WTC11 (cell line): ENCODE results near the gene HOXA7. TPM values are rescaled to one million over a fixed set of nuclear protein-coding genes. Genes with fewer than 3 reads are reported as not detected.
A peak's percentile ranks its signal among the peaks of the same experiment; 100 is the strongest.

Experiments used
- ATAC-seq: fragments of 200-7000 bp; cut with Tn5 transposase; 2 replicates; pipeline ENCODE4 v1.10.0; 2021; ENCODE audit warnings: mild to moderate bottlenecking, moderate library complexity
- CTCF ChIA-PET: fragments of 300-600 bp; sonication (Branson Sonifier 250); formaldehyde crosslinking; loops from one replicate; lab custom pipeline; 2021; ENCODE audit warnings: antibody characterized with exemption; lab: Charles Lee
- POLR2A ChIA-PET: fragments of 350-600 bp; sonication (Branson Sonifier 250); formaldehyde crosslinking; loops from one replicate; lab custom pipeline; 2021; ENCODE audit warnings: antibody characterized with exemption; lab: Charles Lee
- DNase-seq: peaks from one replicate; pipeline ENCODE4 v3.0.0; 2021; ENCODE audit warnings: low spot score
- H3K27ac Mint-ChIP-seq: 2 replicates; pipeline ENCODE4 v1.8.0; 2021; ENCODE audit warnings: mixed read lengths
- H3K27me3 Mint-ChIP-seq: 2 replicates; pipeline ENCODE4 v1.8.0; 2021; ENCODE audit warnings: low read depth, mild to moderate bottlenecking, moderate library complexity, mixed read lengths
- H3K36me3 Mint-ChIP-seq: 2 replicates; pipeline ENCODE4 v1.8.0; 2021; ENCODE audit warnings: mixed read lengths
- H3K4me1 Mint-ChIP-seq: 2 replicates; pipeline ENCODE4 v1.8.0; 2022; ENCODE audit warnings: mixed read lengths
- H3K4me3 Mint-ChIP-seq: 2 replicates; pipeline ENCODE4 v1.8.0; 2021; ENCODE audit warnings: mild to moderate bottlenecking, moderate library complexity, mixed read lengths
- H3K9me3 Mint-ChIP-seq: 2 replicates; pipeline ENCODE4 v1.8.0; 2021; ENCODE audit warnings: mixed read lengths
- CBFB ChIP-seq: sonication (generic); formaldehyde crosslinking; IDR thresholded peaks from 2 replicates; pipeline ENCODE4 v1.8.1; 2022; ENCODE audit warnings: mild to moderate bottlenecking, low read depth, missing genetic modification reagents
- GTF2I ChIP-seq: fragments of 250-450 bp; sonication (Bioruptor Pico); conservative IDR thresholded peaks from 2 replicates; pipeline ENCODE4 v1.4.0; 2021; ENCODE audit warnings: mild to moderate bottlenecking
- JAZF1 ChIP-seq: fragments of 250-450 bp; sonication (Bioruptor Pico); IDR thresholded peaks from 2 replicates; pipeline ENCODE4 v1.9.0; 2021; ENCODE audit warnings: moderate library complexity, mild to moderate bottlenecking, inconsistent platforms
- NFYB ChIP-seq: sonication (generic); formaldehyde crosslinking; conservative IDR thresholded peaks from 2 replicates; pipeline ENCODE4 v1.8.0; 2022; ENCODE audit warnings: low read depth, missing genetic modification reagents
- NR1H2 ChIP-seq: sonication (generic); formaldehyde crosslinking; IDR thresholded peaks from 2 replicates; pipeline ENCODE4 v1.9.0; 2021; ENCODE audit warnings: mild to moderate bottlenecking, moderate library complexity, missing genetic modification reagents
- SP1 ChIP-seq: sonication (generic); formaldehyde crosslinking; conservative IDR thresholded peaks from 2 replicates; pipeline ENCODE4 v1.8.1; 2022; ENCODE audit warnings: missing genetic modification reagents
- ZBTB21 ChIP-seq: sonication (generic); formaldehyde crosslinking; IDR thresholded peaks from 2 replicates; pipeline ENCODE4 v1.8.1; 2023; ENCODE audit warnings: mild to moderate bottlenecking, missing genetic modification reagents, borderline replicate concordance
- ZNF138 ChIP-seq: sonication (generic); formaldehyde crosslinking; conservative IDR thresholded peaks from 2 replicates; pipeline ENCODE4 v1.8.1; 2022; ENCODE audit warnings: mild to moderate bottlenecking, moderate library complexity, missing genetic modification reagents
- ZNF263 ChIP-seq: sonication (generic); formaldehyde crosslinking; IDR thresholded peaks from 2 replicates; pipeline ENCODE4 v1.8.1; 2022; ENCODE audit warnings: low read depth, mild to moderate bottlenecking, moderate library complexity, missing genetic modification reagents
- ZNF416 ChIP-seq: fragments of 250-450 bp; sonication (Bioruptor Pico); IDR thresholded peaks from 2 replicates; pipeline ENCODE4 v1.9.0; 2021; ENCODE audit warnings: mild to moderate bottlenecking, inconsistent platforms
- total RNA-seq: library from RNA; stranded (reverse); gene quantifications from 3 replicates; pipeline ENCODE4 v1.2.3, GENCODE V29; 2021
- TF ChIP-seq, protein P1 (sequence below): sonication (generic); formaldehyde crosslinking; IDR thresholded peaks from 2 replicates; pipeline ENCODE4 v1.8.0; 2023; ENCODE audit warnings: mild to moderate bottlenecking, missing genetic modification reagents
- TF ChIP-seq, protein P2 (sequence below): sonication (generic); formaldehyde crosslinking; IDR thresholded peaks from 2 replicates; pipeline ENCODE4 v1.8.1; 2023; ENCODE audit warnings: mild to moderate bottlenecking, missing genetic modification reagents, borderline replicate concordance
- TF ChIP-seq, protein P3 (sequence below): fragments of 250-450 bp; sonication (Bioruptor Pico); IDR thresholded peaks from 2 replicates; pipeline ENCODE4 v1.9.0; 2021; ENCODE audit warnings: mild to moderate bottlenecking
- TF ChIP-seq, protein P4 (sequence below): fragments of 250-450 bp; sonication (Bioruptor Pico); IDR thresholded peaks from 2 replicates; pipeline ENCODE4 v1.9.0; 2021; ENCODE audit warnings: mild to moderate bottlenecking, borderline replicate concordance

The HOXA7 gene
- total RNA-seq, 1 experiment from 2014 or later: not detected

DNA sequence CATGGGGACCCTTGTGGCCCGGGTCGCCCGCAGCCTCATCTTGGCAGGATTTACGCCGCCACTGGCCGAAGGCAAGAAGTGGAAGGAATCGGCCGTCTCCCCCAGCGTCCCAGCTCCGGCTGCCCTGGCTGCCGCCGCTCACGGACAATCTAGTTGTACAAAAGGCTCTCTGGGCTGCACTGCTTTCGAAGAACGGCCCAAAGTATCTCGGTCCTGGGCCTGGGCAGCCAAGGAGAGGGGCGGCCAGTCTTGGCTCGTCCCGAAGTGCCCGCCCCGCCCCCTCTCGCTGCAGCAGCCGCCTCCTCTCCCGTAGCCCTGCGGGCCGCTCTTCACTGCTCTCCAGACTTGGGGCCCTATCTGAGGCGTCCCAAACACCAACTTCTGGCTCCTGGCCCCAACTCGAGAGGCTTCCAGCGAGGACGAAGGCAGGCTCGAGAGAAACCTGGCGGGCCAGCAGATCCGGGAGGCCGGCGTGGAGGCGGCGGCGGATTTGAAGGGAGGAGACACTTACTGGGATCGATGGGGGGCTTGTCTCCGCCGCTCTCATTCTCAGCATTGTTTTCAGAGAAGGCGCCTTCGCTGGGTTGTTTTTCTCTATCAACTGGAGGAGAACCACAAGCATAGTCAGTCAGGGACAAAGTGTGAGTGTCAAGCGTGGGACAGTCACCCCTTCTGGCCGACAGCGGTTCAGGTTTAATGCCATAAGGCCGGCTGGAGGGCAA lies 8.1 kb upstream of the HOXA7 start:
- Mint-ChIP-seq H3K27ac (no peak overlapping the region), H3K4me1 (peaks cover 16% of the 10 kb centered on the region), H3K27me3 (peaks cover 100% of the 10 kb centered on the region), H3K36me3 (no peaks in the 10 kb centered on the region)
- CTCF ChIA-PET: interaction anchor here (0.8 to 2.3 kb wide), 3 partner anchors 14 to 21 kb away, joined by 5 to 19 read pairs (median 7); partner anchors contain the start of gene HOXA5
- ATAC-seq: peak; percentile 12
- TF ChIP-seq JAZF1: no peak
- TF ChIP-seq NFYB (CRISPR knock-in tag): no peak
- TF ChIP-seq, protein P1, sequence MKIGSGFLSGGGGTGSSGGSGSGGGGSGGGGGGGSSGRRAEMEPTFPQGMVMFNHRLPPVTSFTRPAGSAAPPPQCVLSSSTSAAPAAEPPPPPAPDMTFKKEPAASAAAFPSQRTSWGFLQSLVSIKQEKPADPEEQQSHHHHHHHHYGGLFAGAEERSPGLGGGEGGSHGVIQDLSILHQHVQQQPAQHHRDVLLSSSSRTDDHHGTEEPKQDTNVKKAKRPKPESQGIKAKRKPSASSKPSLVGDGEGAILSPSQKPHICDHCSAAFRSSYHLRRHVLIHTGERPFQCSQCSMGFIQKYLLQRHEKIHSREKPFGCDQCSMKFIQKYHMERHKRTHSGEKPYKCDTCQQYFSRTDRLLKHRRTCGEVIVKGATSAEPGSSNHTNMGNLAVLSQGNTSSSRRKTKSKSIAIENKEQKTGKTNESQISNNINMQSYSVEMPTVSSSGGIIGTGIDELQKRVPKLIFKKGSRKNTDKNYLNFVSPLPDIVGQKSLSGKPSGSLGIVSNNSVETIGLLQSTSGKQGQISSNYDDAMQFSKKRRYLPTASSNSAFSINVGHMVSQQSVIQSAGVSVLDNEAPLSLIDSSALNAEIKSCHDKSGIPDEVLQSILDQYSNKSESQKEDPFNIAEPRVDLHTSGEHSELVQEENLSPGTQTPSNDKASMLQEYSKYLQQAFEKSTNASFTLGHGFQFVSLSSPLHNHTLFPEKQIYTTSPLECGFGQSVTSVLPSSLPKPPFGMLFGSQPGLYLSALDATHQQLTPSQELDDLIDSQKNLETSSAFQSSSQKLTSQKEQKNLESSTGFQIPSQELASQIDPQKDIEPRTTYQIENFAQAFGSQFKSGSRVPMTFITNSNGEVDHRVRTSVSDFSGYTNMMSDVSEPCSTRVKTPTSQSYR (CRISPR knock-in tag): no peak
- TF ChIP-seq NR1H2 (CRISPR knock-in tag): no peak
- TF ChIP-seq ZNF138 (CRISPR knock-in tag): no peak
- no peak for TF ChIP-seq GTF2I (CRISPR knock-in tag)
- TF ChIP-seq, protein P2, sequence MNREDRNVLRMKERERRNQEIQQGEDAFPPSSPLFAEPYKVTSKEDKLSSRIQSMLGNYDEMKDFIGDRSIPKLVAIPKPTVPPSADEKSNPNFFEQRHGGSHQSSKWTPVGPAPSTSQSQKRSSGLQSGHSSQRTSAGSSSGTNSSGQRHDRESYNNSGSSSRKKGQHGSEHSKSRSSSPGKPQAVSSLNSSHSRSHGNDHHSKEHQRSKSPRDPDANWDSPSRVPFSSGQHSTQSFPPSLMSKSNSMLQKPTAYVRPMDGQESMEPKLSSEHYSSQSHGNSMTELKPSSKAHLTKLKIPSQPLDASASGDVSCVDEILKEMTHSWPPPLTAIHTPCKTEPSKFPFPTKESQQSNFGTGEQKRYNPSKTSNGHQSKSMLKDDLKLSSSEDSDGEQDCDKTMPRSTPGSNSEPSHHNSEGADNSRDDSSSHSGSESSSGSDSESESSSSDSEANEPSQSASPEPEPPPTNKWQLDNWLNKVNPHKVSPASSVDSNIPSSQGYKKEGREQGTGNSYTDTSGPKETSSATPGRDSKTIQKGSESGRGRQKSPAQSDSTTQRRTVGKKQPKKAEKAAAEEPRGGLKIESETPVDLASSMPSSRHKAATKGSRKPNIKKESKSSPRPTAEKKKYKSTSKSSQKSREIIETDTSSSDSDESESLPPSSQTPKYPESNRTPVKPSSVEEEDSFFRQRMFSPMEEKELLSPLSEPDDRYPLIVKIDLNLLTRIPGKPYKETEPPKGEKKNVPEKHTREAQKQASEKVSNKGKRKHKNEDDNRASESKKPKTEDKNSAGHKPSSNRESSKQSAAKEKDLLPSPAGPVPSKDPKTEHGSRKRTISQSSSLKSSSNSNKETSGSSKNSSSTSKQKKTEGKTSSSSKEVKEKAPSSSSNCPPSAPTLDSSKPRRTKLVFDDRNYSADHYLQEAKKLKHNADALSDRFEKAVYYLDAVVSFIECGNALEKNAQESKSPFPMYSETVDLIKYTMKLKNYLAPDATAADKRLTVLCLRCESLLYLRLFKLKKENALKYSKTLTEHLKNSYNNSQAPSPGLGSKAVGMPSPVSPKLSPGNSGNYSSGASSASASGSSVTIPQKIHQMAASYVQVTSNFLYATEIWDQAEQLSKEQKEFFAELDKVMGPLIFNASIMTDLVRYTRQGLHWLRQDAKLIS: no peak
- no peak for TF ChIP-seq ZNF263
- TF ChIP-seq, protein P3, sequence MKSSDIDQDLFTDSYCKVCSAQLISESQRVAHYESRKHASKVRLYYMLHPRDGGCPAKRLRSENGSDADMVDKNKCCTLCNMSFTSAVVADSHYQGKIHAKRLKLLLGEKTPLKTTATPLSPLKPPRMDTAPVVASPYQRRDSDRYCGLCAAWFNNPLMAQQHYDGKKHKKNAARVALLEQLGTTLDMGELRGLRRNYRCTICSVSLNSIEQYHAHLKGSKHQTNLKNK (CRISPR knock-in tag): no peak
- no peak for TF ChIP-seq ZNF416
- TF ChIP-seq SP1 (CRISPR knock-in tag): no peak
- TF ChIP-seq, protein P4, sequence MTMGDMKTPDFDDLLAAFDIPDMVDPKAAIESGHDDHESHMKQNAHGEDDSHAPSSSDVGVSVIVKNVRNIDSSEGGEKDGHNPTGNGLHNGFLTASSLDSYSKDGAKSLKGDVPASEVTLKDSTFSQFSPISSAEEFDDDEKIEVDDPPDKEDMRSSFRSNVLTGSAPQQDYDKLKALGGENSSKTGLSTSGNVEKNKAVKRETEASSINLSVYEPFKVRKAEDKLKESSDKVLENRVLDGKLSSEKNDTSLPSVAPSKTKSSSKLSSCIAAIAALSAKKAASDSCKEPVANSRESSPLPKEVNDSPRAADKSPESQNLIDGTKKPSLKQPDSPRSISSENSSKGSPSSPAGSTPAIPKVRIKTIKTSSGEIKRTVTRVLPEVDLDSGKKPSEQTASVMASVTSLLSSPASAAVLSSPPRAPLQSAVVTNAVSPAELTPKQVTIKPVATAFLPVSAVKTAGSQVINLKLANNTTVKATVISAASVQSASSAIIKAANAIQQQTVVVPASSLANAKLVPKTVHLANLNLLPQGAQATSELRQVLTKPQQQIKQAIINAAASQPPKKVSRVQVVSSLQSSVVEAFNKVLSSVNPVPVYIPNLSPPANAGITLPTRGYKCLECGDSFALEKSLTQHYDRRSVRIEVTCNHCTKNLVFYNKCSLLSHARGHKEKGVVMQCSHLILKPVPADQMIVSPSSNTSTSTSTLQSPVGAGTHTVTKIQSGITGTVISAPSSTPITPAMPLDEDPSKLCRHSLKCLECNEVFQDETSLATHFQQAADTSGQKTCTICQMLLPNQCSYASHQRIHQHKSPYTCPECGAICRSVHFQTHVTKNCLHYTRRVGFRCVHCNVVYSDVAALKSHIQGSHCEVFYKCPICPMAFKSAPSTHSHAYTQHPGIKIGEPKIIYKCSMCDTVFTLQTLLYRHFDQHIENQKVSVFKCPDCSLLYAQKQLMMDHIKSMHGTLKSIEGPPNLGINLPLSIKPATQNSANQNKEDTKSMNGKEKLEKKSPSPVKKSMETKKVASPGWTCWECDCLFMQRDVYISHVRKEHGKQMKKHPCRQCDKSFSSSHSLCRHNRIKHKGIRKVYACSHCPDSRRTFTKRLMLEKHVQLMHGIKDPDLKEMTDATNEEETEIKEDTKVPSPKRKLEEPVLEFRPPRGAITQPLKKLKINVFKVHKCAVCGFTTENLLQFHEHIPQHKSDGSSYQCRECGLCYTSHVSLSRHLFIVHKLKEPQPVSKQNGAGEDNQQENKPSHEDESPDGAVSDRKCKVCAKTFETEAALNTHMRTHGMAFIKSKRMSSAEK (CRISPR knock-in tag): no peak
- TF ChIP-seq ZBTB21 (CRISPR knock-in tag): no peak
- TF ChIP-seq CBFB (CRISPR knock-in tag): no peak
- TF ChIP-seq, all 79 proteins: peak for 0
- peak; percentile 66 for DNase-seq
- peak overlapping the region; percentile 46 for H3K4me3 Mint-ChIP-seq
- POLR2A ChIA-PET: no interaction called here
- H3K9me3 Mint-ChIP-seq: no peaks in the 10 kb centered on the region
